Prostate gland (tissue), 2 donors: ENCODE results near the gene MECP2.

Experiments used
- POLR2A ChIP-seq: fragments of 450-650 bp; IDR thresholded peaks from one replicate; pipeline ENCODE4 v1.6.1; 2016; ENCODE audit warnings: antibody characterized with exemption, mild to moderate bottlenecking
- POLR2AphosphoS5 ChIP-seq: sonication (generic); formaldehyde crosslinking; IDR thresholded peaks from one replicate; pipeline ENCODE4 v1.6.1; 2017; ENCODE audit warnings: antibody characterized with exemption
- TF ChIP-seq, protein P1 (sequence below), 4 experiments: fragments of 200-600 bp in 2 of 4; fragments of 450-650 bp in 2 of 4; sonication (generic) in 2 of 4; IDR thresholded peaks; 1 replicate in 3 of 4; 2 replicates in 1 of 4; pipeline ENCODE4 v1.5.1; 2016 to 2019; ENCODE audit warnings: antibody characterized with exemption in 4 of 4, mild to moderate bottlenecking in 2 of 4, moderate library complexity in 2 of 4

GRCh38 chrX:153984351-153985178 lies 113.0 kb downstream of the MECP2 start:
- TF ChIP-seq, protein P1, sequence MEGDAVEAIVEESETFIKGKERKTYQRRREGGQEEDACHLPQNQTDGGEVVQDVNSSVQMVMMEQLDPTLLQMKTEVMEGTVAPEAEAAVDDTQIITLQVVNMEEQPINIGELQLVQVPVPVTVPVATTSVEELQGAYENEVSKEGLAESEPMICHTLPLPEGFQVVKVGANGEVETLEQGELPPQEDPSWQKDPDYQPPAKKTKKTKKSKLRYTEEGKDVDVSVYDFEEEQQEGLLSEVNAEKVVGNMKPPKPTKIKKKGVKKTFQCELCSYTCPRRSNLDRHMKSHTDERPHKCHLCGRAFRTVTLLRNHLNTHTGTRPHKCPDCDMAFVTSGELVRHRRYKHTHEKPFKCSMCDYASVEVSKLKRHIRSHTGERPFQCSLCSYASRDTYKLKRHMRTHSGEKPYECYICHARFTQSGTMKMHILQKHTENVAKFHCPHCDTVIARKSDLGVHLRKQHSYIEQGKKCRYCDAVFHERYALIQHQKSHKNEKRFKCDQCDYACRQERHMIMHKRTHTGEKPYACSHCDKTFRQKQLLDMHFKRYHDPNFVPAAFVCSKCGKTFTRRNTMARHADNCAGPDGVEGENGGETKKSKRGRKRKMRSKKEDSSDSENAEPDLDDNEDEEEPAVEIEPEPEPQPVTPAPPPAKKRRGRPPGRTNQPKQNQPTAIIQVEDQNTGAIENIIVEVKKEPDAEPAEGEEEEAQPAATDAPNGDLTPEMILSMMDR (IDR thresholded peaks at IDR 0.05): no peak
- TF ChIP-seq POLR2A: no peak
- TF ChIP-seq POLR2AphosphoS5: no peak
